Suppressor macrophage (primary cell): ENCODE data around the gene YTHDF2.
"Not testable (repeated sequence)": the region's sequence is repeated elsewhere in the genome, so short reads cannot be mapped to it uniquely, and the experiment has no call there.

Source experiments
- DNase-seq, 4 experiments: peaks; one replicate each; pipeline ENCODE4 v3.0.0-alpha.2; 2020 to 2022
- total RNA-seq, 17 experiments: gene quantifications; one replicate each; lab custom pipeline; 2026; ENCODE audit warnings: mixed read lengths in 6 of 17, inconsistent platforms in 3 of 17; lab: John Stamatoyannopoulos, UW

The YTHDF2 gene
- 45.0 to 107 (median 90.3) reads per million in 17 experiments for total RNA-seq

DNA sequence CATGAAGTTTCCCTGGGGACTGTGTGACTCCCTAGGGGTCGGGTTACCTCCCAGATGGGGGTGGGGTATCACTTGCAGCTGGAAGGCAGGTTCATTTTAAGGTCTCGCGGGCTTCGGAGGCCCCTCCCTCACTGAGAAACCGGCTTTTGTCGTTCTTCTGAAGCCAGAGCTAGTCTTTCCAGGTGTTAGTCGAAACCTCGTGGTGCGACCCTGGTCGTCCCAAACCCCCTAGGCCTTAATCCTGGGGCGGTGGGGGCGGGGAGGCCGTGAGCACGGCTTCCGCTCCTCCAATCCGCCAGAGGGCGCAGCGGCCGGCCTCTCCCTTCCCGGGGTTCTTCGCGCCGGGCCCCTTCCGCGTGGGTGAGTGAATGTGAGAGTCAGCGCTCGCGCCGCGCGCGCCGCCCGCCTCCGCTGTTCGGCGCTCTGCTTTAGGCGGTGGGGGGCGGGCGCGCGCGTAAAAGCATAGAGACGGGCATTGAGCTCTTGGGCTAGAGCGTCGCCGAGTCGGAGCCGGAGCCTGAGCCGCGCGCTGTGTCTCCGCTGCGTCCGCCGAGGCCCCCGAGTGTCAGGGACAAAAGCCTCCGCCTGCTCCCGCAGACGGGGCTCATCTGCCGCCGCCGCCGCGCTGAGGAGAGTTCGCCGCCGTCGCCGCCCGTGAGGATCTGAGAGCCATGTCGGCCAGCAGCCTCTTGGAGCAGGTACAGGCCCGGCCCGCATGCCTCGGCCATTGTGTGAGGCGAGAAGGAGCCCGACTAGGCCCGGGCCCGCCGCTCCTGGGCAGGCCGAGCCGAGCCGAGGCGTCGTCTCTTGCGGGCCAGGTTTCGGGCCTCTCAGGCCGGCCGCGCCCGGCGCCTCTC, at the start of gene YTHDF2:
YTHDF2 (plus strand) TSS at position 491 of the 857 bp plus-strand sequence; CDS start at position 672, 181 bp downstream.
- DNase-seq: peak; percentile 99 to 100 (median 100)

DNA sequence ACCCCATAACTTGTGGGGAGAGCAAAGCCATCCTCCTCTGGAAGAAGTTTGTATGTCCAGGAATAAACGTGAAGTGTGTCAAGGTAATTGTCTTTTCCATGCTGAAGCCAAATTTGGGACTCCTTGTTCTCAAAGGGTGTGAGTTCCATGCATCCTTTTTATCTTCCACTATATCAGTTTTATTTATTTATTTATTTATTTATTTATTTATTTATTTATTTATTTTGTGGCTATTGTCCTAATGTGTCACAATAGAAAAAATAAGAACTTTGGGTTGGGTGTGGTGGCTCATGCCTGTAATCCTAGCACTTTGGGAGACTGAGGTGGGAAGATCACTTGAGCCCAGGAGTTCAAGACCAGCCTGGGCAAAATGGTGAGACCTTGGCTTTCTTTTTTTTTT, 45.1 kb upstream of the YTHDF2 start:
- DNase-seq: not testable (repeated sequence)

DNA sequence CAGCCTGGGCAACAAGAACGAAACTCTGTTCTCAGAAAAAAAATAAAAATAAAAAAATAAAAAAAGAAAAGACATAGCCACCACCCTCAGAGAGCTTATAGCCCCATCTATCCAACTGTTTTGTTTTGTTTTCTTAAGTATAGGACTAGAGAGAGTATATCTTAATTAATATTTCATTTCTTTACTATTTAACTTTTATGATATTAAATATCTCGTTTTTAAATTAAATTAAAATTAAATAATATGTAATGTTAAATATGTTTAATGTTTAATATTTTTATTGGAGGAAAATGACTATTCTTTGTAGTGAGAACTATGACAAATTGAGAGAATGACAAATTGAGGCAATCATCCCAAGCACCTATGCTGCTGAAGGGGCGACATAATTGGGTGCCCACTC, 33.1 kb upstream of the YTHDF2 start:
- no peak for DNase-seq

DNA sequence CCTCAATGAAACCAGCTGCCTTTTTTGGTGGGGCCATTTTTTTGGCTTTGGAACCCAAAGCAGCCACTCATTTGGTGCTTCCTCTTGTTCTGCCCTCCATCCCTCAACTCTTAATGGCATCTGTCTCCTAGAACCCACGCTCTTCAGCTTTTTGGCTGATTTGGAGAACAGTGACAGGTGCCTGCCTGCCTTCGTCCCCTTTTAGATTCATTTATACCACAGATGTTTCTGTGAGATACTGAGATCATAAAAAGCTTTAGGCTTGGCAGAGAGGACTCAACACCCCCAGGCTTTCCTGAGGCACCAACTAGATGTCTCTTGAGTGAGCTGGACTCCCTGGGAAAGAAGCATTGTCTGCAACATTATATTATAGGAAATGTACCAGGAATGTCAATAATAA, 20.4 kb upstream of the YTHDF2 start:
- DNase-seq: no peak

DNA sequence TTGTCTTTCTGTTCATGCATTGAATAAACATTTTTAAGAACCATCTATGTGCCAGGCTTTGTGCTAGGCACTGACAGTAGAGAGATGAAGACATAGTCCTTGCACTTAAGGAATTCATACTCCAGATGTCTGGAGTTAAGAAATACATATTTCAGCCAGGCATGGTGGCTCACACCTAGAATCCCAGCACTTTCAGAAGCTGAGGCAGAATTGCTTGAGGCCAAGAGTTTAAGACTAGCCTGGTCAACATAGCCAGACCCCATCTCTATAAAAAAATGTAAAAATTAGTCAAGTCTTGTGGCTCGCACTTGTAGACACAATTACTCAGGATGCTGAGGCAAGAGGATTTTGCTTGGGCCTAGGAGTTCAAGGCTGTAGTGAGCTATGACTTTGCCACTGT, 18.6 kb upstream of the YTHDF2 start:
- no peak for DNase-seq

DNA sequence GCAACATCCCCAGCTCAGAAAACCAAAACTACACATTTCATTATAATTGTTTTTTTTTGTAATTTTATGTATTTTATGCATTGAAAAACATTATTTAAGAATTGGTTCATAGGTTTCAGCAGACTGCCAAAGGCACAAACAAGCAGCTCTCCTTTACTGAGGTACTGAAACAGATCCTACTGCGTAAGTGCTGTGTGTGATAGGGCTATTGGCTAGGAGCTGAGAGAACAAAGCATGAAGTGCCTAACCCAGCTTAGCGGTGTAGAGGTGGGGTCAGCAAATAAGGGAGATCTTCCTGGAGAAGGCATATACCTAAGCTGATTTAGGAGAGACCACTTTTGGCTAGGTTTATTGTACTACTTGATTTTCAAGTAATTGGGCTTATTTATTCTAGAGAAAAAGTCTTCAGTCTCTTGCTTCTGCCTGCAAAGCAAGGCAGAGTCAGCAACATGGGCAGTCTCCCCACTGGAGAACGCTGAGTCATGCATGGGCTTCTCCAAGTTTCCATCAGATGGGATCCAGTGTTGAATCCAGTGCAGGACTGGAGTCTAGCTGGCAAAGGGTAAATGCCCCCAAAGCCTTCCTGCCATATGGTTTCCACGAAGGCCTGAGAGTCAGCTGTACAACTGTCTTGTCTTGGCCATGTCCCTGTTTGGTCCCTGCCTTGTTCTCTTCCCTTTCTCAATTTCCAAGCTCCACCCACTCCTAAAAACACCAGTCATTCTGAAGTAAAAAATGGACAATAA, 18.0 kb upstream of the YTHDF2 start:
- DNase-seq: peak in 3 of 4 experiments; percentile 10 to 22 (median 21)

DNA sequence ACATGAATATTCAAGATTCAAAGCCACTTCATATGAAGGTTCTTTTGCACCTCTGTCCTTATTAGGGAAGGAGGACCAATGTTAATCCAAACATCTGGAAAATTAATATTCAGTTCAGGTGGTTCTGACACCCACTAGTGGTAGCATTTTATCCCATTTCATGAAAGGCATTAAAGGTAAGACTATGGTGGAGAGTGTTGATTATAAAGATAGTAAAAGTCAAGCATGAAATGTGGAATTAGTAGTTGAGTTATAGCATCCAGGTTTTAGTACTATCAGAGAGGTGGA, 17.5 kb upstream of the YTHDF2 start:
- DNase-seq: no peak

DNA sequence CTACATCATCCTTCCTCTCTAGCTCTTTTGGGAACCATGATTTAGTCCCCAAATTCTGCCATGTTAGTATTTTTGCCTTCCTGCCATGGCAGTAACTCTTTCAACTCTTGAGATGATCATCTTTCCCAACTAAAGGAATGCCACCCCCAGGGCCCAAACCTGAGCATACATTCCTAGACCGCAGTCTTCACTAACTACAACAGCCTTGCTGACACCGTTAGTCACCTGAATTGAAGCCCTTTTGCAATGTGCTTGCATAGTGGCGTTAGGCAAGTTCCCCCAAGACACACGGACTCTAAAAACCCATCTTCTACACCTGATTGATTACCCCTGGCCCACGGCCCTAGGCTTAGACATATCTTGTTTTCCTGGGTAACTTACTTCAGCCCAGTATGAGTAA, 16.4 kb upstream of the YTHDF2 start:
- DNase-seq: no peak

DNA sequence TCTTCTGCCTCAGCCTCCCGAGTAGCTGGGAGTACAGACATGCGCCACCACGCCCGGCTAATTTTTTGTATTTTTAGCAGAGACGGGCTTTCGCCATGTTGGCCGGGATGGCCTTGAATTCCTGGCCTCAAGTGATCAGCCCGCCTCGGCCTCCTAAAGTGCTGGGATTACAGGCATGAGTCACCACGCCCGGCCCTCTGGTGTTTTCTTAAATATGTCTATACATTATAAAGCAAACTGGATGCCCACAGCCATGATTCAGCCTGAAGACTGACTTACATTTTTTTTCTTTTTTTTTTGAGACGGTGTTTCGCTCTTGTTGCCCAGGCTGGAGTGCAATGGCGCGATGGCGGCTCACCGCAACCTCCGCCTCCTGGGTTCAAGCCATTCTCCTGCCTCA, 14.8 kb upstream of the YTHDF2 start:
- not testable (repeated sequence) for DNase-seq

DNA sequence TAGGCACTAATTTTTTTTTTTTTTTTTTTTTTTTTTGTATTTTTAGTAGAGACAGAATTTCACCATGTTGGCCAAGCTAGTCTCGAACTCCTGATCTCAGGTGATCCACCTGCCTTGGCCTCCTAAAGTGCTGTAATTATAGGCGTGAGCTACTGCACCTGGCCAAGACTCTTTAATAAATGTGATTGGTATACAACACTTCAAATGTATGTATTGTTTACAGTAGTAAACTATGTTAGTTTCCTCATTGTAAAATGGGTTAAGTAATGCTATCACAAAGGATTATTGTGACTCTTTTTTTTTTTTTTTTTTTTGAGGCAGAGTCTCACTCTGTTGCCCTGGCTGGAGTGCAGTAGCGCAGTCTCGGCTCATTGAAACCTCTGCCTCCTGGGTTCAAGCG, 11.4 kb upstream of the YTHDF2 start:
- DNase-seq: not testable (repeated sequence)

DNA sequence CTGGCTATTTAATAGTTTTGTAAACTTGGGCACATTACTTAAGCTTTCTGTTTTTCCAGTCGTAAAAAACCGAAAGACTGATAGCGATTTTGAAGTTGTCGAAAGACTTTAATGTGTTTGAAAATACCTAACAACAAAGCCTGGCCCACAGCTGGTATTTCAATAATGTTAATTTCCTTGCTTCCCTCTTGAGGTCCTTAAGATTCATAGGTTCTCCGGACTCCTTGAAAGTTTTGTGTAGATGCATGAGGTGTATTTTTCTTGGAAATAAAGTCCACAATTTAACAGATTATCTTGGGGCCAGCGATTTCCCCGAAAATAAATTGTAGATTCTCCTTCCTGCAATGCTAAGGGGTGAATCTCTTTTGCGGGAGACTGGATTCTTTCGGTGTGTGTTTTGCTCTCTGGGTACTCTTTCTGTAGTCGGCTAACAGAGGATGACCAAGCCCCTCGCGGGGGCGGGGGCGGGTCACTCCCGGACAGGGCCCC, 735 bp upstream of the YTHDF2 start:
- DNase-seq: peak in 1 of 4 experiments; percentile 13

DNA sequence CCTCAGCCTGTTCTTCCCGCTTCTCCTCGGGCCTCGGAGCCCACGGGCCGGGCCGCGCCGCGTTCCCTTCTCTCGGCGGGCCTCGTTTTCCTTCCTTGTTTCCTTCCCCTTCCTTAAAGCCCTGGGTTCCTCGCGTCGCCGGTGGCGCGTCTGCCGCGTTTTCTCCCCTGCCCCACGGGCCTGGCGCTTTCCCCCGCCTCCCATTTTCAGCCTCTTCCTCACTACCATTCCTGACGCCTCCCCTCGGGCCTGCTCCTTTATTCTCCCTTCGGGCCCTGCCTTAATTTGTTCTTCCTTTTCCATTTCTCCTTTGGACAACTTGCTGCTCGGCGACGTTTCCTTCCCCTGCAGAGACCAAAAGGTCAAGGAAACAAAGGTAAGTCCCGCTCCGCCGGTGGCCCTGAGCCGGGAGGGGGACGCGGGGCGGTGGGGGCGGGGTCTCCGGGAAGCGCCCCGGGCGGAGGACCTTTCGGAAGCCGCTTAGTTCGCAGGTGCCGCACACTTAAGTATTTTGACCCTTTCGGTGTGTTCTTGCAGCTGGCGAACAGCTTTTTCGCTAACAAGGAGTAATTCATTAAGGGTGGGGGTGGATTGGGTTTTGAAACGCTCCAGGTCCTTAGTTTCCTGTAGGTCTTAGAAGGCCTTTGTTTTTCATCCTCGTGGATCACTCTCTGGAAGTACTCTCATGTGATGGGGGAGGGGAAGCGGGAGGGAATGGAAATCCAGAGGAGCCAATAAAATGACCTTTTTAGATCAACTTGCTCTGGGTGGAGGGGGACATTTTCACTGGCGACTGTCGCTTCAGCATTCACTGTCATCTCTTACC, 780 bp downstream of the YTHDF2 start:
- peak; percentile 48 to 78 (median 64) for DNase-seq

DNA sequence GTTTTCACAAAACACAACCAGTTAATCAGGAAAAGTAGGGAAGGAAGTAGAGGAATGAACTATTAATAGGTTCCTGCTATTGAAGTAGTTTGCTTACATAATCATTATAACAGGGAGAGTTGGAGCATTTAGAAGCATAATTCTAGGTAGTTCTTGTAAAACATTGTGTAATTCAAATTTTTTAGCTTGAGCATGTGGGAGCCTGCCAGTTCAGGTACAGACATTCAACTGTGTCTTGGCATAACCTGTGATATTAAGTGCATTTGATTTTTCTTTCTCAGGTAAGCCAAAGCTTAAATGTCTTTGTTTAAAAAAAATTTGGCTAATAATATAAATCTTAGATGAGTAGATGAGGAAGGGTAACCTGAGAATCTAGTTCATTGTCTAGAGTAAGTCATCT, 3.4 kb downstream of the YTHDF2 start:
- no peak for DNase-seq

DNA sequence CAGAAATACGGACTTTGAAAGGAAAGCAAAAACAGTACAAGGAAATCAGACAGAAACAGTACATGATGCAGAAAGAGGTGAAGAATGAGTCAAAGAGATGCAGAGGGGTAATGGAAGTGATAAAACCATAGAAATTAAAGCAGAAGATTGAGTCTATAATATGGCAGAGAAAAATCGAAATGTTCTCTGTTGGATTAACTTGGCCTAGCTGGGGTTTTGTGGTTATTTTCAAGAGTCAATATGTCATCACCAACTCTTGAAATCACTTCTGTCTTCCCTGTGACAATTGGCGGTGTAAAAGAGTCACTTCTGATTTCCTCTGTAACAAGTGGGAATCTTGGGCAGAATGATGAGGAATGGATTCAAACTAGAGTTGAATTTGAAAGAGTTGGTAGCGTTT, 7.4 kb downstream of the YTHDF2 start:
- DNase-seq: peak in 2 of 4 experiments; percentile 31 to 36

DNA sequence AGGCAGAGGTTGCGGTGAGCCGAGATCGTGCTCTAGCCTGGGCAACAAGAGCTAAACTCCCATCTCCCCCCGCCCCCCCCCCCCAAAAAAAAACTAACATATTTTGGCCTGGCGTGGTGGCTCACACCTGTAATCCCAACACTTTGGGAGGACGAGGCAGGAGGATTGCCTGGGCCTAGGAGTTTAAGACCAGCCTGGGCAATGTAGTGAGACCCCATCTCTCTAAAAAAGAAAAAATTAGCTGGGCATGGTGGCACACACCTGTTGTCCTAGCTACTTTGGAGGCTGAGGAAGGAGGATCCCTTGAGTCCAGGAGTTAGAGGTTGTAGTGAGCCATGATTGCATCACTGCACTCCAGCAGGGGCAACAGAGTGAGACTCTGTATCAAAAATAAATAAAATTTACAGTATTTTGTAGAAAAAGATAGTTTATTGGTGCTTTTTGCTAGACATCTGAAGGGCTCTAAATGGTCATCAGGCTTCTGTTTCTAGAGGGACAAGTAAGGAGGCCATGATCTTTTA, 9.0 kb downstream of the YTHDF2 start:
- no peak for DNase-seq

DNA sequence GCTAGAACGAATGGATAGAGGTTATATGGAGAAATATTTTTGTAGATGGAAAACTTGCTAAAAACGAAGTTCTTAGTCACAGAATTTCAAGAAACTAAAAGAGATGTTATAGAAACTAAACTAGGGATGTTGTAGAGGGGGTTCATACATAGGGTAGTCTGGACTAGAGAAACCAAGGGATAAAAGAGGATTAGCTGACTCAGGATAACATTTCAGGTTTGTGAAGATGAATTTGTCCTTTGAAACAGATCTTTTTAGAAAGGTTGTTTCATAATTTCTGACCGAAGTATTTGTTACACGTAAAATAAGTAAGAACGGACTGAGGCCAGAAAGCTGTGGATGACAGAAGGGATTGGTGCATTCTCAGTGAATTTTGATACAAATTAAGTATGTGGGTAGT, 13.6 kb downstream of the YTHDF2 start:
- no peak for DNase-seq

DNA sequence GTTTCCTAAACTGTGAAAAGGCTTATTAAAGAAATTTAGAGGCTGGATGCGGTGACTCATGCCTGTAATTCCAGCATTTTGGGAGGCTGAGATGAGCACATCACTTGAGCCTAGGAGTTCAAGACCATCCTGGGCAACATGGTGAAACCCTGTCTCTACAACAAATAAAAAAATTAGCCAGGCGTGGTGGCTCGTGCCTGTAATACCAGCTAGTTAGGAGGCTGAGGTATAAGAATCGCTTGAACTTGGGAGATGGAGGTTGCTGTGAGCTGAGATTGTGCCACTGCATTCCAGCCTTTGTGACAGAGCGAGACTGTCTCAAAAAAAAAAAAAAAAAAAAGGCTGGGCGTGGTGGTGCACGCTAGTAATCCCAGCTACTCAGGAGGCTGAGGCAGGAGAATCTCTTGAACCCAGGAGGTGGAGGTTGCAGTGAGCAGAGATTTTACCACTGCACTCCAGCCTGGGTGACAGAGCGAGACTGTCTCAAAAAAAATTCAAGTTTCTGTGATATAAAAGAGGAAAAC, 14.1 kb downstream of the YTHDF2 start:
- not testable (repeated sequence) for DNase-seq

DNA sequence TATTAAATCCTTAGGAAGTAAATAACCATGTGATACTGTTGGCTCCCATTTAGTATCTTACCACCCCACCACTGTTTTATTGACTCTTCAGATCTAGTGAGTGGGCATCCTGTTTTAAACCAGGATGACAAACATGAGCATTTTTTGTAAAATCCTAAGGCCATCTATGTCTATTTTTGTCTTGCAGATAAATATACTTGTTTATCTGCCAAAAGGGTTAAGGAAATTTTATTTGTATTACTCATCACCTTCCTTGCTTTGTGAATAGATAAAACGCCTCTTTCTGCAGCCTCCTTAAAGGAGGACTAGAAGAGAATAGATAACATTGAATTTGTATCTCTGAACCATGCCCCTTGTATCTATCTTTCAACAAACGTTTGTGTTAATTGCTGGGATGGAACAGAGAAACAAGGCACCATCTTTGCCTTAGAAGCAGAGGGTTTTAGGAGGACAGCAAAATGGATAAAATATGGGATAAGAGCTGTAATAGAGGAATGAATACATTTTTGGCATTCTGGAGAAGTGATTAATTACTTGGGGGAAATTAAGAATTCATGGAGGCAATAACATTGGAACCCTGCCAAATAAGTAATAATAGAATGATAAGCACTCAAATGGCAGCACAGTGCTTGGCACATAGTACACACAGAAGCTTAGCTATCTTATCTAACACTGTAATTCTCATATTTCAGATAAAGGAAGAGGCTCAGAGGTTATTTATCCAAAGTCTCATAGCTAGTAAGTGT, 14.7 kb downstream of the YTHDF2 start:
- DNase-seq: no peak

DNA sequence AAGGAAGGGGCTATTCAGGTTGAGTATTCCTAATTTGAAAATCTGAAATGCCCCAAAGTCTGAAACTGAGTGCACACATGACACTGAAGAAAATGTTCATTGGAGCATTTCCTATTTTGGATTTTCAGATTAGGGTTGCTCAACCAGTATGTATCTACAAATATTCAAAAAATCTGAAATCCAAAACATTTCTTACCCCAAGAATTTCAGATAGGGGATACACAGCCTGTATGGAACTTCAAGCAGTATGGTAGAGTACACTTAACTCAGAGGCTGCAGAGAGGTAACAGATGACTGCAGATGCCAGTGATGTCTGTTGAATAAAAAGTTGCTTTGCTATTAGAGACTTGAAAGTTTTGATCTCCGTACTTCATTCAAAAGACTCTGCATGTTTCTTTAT, 19.0 kb downstream of the YTHDF2 start:
- DNase-seq: no peak

DNA sequence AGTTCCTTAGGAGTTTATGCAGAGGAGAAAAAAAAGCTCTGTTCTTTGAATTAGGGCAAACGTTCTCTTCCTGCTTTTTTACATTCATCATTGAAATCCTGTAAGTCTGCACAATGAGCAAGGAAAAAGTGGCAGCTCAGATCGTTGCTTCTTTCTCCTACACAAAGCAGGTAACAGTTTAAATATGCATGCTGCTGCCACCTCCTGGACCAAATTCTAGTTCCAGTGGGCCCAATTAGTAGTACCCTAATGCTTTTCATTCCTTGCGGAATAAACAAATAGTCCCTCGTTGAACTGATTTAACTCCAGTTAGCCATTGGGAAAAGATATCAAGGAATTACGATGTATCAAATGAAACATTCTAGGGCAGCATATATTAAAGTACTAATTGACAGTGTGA, 20.1 kb downstream of the YTHDF2 start:
- peak in 1 of 4 experiments; percentile 8 for DNase-seq

DNA sequence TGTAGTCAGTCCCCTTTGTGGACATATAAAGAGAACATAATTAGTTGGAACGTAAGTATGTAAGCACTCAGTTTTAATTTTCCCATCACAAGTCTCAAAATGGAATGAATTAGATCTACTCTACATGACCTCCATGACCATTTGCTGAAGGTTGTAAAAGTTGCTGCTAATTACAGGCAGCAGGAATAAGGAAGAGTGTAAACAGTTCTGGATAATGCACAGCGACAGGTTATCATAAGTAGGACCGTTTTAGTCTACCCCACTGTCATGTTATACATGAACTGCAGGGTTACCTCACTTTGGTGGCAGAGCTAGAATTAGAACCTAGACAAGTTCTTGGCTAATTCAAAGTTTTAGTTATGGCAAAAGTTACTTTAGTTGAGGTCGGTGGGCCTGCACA, 21.7 kb downstream of the YTHDF2 start:
- DNase-seq: no peak

DNA sequence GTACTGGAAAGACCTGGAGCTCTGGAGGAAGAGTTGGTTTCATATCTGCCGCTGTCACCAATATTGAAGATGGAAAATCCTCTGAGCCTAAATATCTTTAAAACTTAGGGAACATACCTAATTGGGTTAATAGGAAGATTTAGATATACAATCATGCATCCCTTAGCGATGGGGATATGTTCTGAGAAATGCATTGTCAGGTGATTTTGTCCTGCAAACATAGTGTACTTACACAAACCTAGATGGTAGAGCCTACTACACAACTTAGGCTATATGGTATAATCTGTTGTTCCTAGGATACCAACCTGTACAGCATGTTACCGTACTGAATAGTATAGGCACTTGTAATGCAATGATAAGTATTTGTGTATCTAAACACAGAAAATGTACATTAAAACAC, 22.5 kb downstream of the YTHDF2 start:
- no peak for DNase-seq
